ENCODE data around the gene PDIK1L. TPM values are rescaled to one million over a fixed set of nuclear protein-coding genes. Genes with fewer than 3 reads are reported as not detected.
A peak's percentile ranks its signal among the peaks of the same experiment; 100 is the strongest.

The PDIK1L gene
- total RNA-seq, 3 donors from 2014 or later (not counting 1 experiment from before 2014, with no cell fraction given), result 3.1 to 8.2 (median 8.1) TPM

- no peak for DNase-seq
- Histone ChIP-seq H3K27me3 (ENCODE audit: control insufficient read depth, insufficient read depth, low read length) (peaks cover 12% of the 10 kb centered on the region), H3K9me3 (ENCODE audit: control insufficient read depth, insufficient read depth, low read length) (no peaks in the 10 kb centered on the region), H3K36me3 (ENCODE audit: control insufficient read depth, insufficient read depth, low read length) (no peaks in the 10 kb centered on the region), H3K27ac (ENCODE audit: low read length) (no peak overlapping the region), H3K4me1 (ENCODE audit: control insufficient read depth, insufficient read depth, low read length) (peaks cover 9% of the 10 kb centered on the region), H3K4me3 (ENCODE audit: low read length) (no peak overlapping the region)
- intact Hi-C loops (cut with micrococcal nuclease), result no loop called here
- peak in 2 of 3 donors; percentile 29 to 53 for ATAC-seq
- no peaks in the 10 kb centered on the region for H3K9me3 Mint-ChIP-seq
- peaks cover 29 to 37% of the 10 kb centered on the region in 2 donors for H3K27me3 Mint-ChIP-seq (ENCODE audit: low read depth in 2 of 2)
- TF ChIP-seq CTCF (IDR thresholded peaks at IDR 0.05), result no peak
- H3K27ac Mint-ChIP-seq, result no peak overlapping the region
- peaks cover 0 to 5% of the 10 kb centered on the region in 2 donors for H3K4me1 Mint-ChIP-seq
- H3K4me3 Mint-ChIP-seq, result no peak overlapping the region
- no peaks in the 10 kb centered on the region for H3K36me3 Mint-ChIP-seq
- 26% methylated on average over 12 of the region's 12 CpGs for WGBS (ENCODE audit: insufficient coverage)
Measured at GRCh38 chr1:26156285-26157038, 44.8 kb downstream of the PDIK1L start.

GRCh38 chr1:26158271-26158907 is 46.8 kb downstream of the PDIK1L start:
- Histone ChIP-seq H3K9me3 (ENCODE audit: control insufficient read depth, insufficient read depth, low read length) (no peaks in the 10 kb centered on the region), H3K4me3 (ENCODE audit: low read length) (no peak overlapping the region), H3K4me1 (ENCODE audit: control insufficient read depth, insufficient read depth, low read length) (peaks cover 17% of the 10 kb centered on the region), H3K27me3 (ENCODE audit: control insufficient read depth, insufficient read depth, low read length) (peaks cover 21% of the 10 kb centered on the region), H3K36me3 (ENCODE audit: control insufficient read depth, insufficient read depth, low read length) (no peaks in the 10 kb centered on the region), H3K27ac (ENCODE audit: low read length) (no peak overlapping the region)
- intact Hi-C loops (cut with micrococcal nuclease), result no loop called here
- no peak for DNase-seq
- Mint-ChIP-seq H3K4me3 (no peak overlapping the region), H3K4me1 (peaks cover 0 to 9% of the 10 kb centered on the region in 2 donors), H3K27ac (no peak overlapping the region), H3K36me3 (no peaks in the 10 kb centered on the region), H3K9me3 (no peaks in the 10 kb centered on the region), H3K27me3 (ENCODE audit: low read depth in 2 of 2) (peaks cover 34 to 37% of the 10 kb centered on the region in 2 donors)
- TF ChIP-seq CTCF (IDR thresholded peaks at IDR 0.05), result no peak
- ATAC-seq, result no peak
- 89% methylated on average over 5 of the region's 5 CpGs for WGBS (ENCODE audit: insufficient coverage)

GRCh38 chr1:26158908-26159742 is 47.5 kb downstream of the PDIK1L start, which contains the start of gene FAM110D:
TSS of gene FAM110D (plus strand) at chr1:26159079. CDS start at chr1:26161292, 2,213 bp downstream.
- peaks cover 35 to 37% of the 10 kb centered on the region in 2 donors for H3K27me3 Mint-ChIP-seq (ENCODE audit: low read depth in 2 of 2)

More at GRCh38 chr1:26158908-26159742, 47.5 kb downstream of the PDIK1L start, which contains the start of gene FAM110D:
- H3K36me3 Mint-ChIP-seq, result no peaks in the 10 kb centered on the region
- no peaks in the 10 kb centered on the region for H3K9me3 Mint-ChIP-seq
- Histone ChIP-seq H3K4me1 (ENCODE audit: control insufficient read depth, insufficient read depth, low read length) (peaks cover 23% of the 10 kb centered on the region), H3K27me3 (ENCODE audit: control insufficient read depth, insufficient read depth, low read length) (peaks cover 27% of the 10 kb centered on the region), H3K27ac (ENCODE audit: low read length) (no peak within 1 kb of the TSS), H3K9me3 (ENCODE audit: control insufficient read depth, insufficient read depth, low read length) (no peaks in the 10 kb centered on the region), H3K36me3 (ENCODE audit: control insufficient read depth, insufficient read depth, low read length) (no peaks in the 10 kb centered on the region), H3K4me3 (ENCODE audit: low read length) (no peak within 1 kb of the TSS)
- no peak within 1 kb of the TSS for H3K4me3 Mint-ChIP-seq
- DNase-seq, result no peak
- TF ChIP-seq CTCF (IDR thresholded peaks at IDR 0.05), result no peak
- no peak for ATAC-seq
- H3K4me1 Mint-ChIP-seq, result peaks cover 0 to 9% of the 10 kb centered on the region in 2 donors
- intact Hi-C loops (cut with micrococcal nuclease), result no loop called here
- 74% methylated on average over 6 of the region's 6 CpGs for WGBS (ENCODE audit: insufficient coverage)
- no peak within 1 kb of the TSS for H3K27ac Mint-ChIP-seq
